H9 (cell line): ENCODE results near the gene PAK1IP1. TPM values are rescaled to one million over a fixed set of nuclear protein-coding genes. Genes with fewer than 3 reads are reported as not detected.

Experiments used
- DNase-seq: peaks from one replicate; pipeline ENCODE4 v3.0.0-alpha.2; 2017
- H2AFZ ChIP-seq: one replicate; pipeline ENCODE4 v1.6.1; 2013; ENCODE audit warnings: mild to moderate bottlenecking, low read length, control low read depth, moderate library complexity
- H2AK5ac ChIP-seq: 2 replicates; pipeline ENCODE4 v1.6.1; 2013; ENCODE audit warnings: low read length, control low read depth, mixed read lengths; ENCODE audit not compliant: insufficient read length
- H2BK120ac ChIP-seq: one replicate; pipeline ENCODE4 v1.6.1; 2013; ENCODE audit warnings: low read depth, mild to moderate bottlenecking, low read length, control low read depth, inconsistent platforms; ENCODE audit not compliant: poor library complexity, severe bottlenecking
- H2BK12ac ChIP-seq: 2 replicates; pipeline ENCODE4 v1.6.1; 2013; ENCODE audit warnings: low read length, control low read depth, mixed read lengths, low read depth; ENCODE audit not compliant: insufficient read length
- H2BK15ac ChIP-seq: 2 replicates; pipeline ENCODE4 v1.6.1; 2013; ENCODE audit warnings: low read depth, low read length, control low read depth
- H2BK20ac ChIP-seq: one replicate; pipeline ENCODE4 v1.6.1; 2013; ENCODE audit warnings: low read depth, mild to moderate bottlenecking, low read length, control low read depth, inconsistent platforms; ENCODE audit not compliant: poor library complexity, severe bottlenecking
- H2BK5ac ChIP-seq: 2 replicates; pipeline ENCODE4 v1.6.1; 2013; ENCODE audit warnings: low read length, control low read depth, mixed read lengths; ENCODE audit not compliant: insufficient read length
- H3K14ac ChIP-seq: 2 replicates; pipeline ENCODE4 v1.6.1; 2013; ENCODE audit warnings: low read length, control low read depth; ENCODE audit not compliant: insufficient read depth
- H3K18ac ChIP-seq: 2 replicates; pipeline ENCODE4 v1.6.1; 2013; ENCODE audit warnings: low read depth, mild to moderate bottlenecking, mixed read lengths, low read length, control low read depth; ENCODE audit not compliant: insufficient read length
- H3K23ac ChIP-seq: 2 replicates; pipeline ENCODE4 v1.6.1; 2013; ENCODE audit warnings: low read length, control low read depth, mixed read lengths, low read depth; ENCODE audit not compliant: insufficient read length
- H3K23me2 ChIP-seq: 2 replicates; pipeline ENCODE4 v1.6.1; 2013; ENCODE audit warnings: low read depth, mild to moderate bottlenecking, mixed read lengths, low read length, control low read depth; ENCODE audit not compliant: insufficient read length, poor library complexity, severe bottlenecking
- H3K27ac ChIP-seq: 2 replicates; pipeline ENCODE4 v1.5.1; 2013; ENCODE audit warnings: low read length, control low read depth, mixed read lengths, low read depth; ENCODE audit not compliant: insufficient read length
- H3K27me3 ChIP-seq: 2 replicates; pipeline ENCODE4 v1.6.1; 2013; ENCODE audit warnings: low read length, control low read depth, inconsistent platforms; ENCODE audit not compliant: insufficient read depth
- H3K4ac ChIP-seq: 2 replicates; pipeline ENCODE4 v1.6.1; 2013; ENCODE audit warnings: low read depth, mild to moderate bottlenecking, control low read depth, inconsistent platforms, low read length, moderate library complexity
- H3K4me1 ChIP-seq: 2 replicates; pipeline ENCODE4 v1.6.1; 2013; ENCODE audit warnings: low read length, control low read depth, inconsistent platforms; ENCODE audit not compliant: insufficient read depth
- H3K4me2 ChIP-seq: 2 replicates; pipeline ENCODE4 v1.6.1; 2013; ENCODE audit warnings: low read length, control low read depth, mixed read lengths; ENCODE audit not compliant: insufficient read length, insufficient read depth
- H3K56ac ChIP-seq: 2 replicates; pipeline ENCODE4 v1.6.1; 2013; ENCODE audit warnings: low read depth, mild to moderate bottlenecking, mixed read lengths, low read length, control low read depth; ENCODE audit not compliant: insufficient read length
- H3K79me1 ChIP-seq: 2 replicates; pipeline ENCODE4 v1.6.1; 2013; ENCODE audit warnings: low read depth, mild to moderate bottlenecking, moderate library complexity, low read length, control low read depth, inconsistent platforms; ENCODE audit not compliant: insufficient read depth, poor library complexity, severe bottlenecking
- H3K79me2 ChIP-seq: 2 replicates; pipeline ENCODE4 v1.6.1; 2013; ENCODE audit warnings: low read length, control low read depth, inconsistent platforms; ENCODE audit not compliant: insufficient read depth
- H3K9ac ChIP-seq: 2 replicates; pipeline ENCODE4 v1.6.1; 2013; ENCODE audit warnings: low read length, control low read depth, mixed read lengths; ENCODE audit not compliant: insufficient read length; ENCODE audit errors: extremely low read depth
- H3K9me3 ChIP-seq: one replicate; pipeline ENCODE4 v1.6.1; 2013; ENCODE audit warnings: low read depth, low read length, inconsistent platforms; ENCODE audit not compliant: control insufficient read depth
- H3T11ph ChIP-seq: one replicate; pipeline ENCODE4 v1.6.1; 2013; ENCODE audit warnings: mild to moderate bottlenecking, low read length, control low read depth, inconsistent platforms
- H4K20me1 ChIP-seq: one replicate; pipeline ENCODE4 v1.6.1; 2013; ENCODE audit not compliant: control insufficient read depth, insufficient read length, insufficient read depth
- H4K5ac ChIP-seq: 2 replicates; pipeline ENCODE4 v1.6.1; 2013; ENCODE audit warnings: low read depth, mild to moderate bottlenecking, mixed read lengths, low read length, control low read depth; ENCODE audit not compliant: insufficient read length
- H4K8ac ChIP-seq: replicated peaks from 2 replicates; pipeline ENCODE4 v1.6.1; 2013; ENCODE audit warnings: low read length, control low read depth, mixed read lengths, low read depth; ENCODE audit not compliant: insufficient read length
- H4K91ac ChIP-seq: 2 replicates; pipeline ENCODE4 v1.6.1; 2013; ENCODE audit warnings: low read depth, mild to moderate bottlenecking, moderate library complexity, mixed read lengths, low read length, control low read depth; ENCODE audit not compliant: insufficient read length
- H3K27ac Mint-ChIP-seq, 3 experiments: 2 replicates in 2 of 3; 3 replicates in 1 of 3; pipeline ENCODE4 v1.8.0; 2020 to 2021; ENCODE audit warnings: mixed read lengths in 3 of 3, mild to moderate bottlenecking in 1 of 3, moderate library complexity in 1 of 3
- H3K27me3 Mint-ChIP-seq: 2 replicates; pipeline ENCODE4 v1.8.0; 2021; ENCODE audit warnings: low read depth, mild to moderate bottlenecking, moderate library complexity, mixed read lengths
- H3K36me3 Mint-ChIP-seq, 3 experiments: 2 replicates in 2 of 3; 3 replicates in 1 of 3; pipeline ENCODE4 v1.8.0; 2020 to 2021; ENCODE audit warnings: low read depth in 3 of 3, mixed read lengths in 3 of 3; ENCODE audit not compliant: insufficient read depth in 1 of 3
- H3K4me1 Mint-ChIP-seq, 2 experiments: 2 replicates each; pipeline ENCODE4 v1.8.0; 2020; ENCODE audit warnings: mixed read lengths in 2 of 2
- H3K4me3 Mint-ChIP-seq, 2 experiments: 2 replicates in 1 of 2; 3 replicates in 1 of 2; pipeline ENCODE4 v1.8.0; 2020 to 2021; ENCODE audit warnings: mild to moderate bottlenecking in 2 of 2, mixed read lengths in 2 of 2, moderate library complexity in 1 of 2
- H3K9me3 Mint-ChIP-seq, 2 experiments: 2 replicates in 1 of 2; 3 replicates in 1 of 2; pipeline ENCODE4 v1.8.0; 2020; ENCODE audit warnings: mild to moderate bottlenecking in 2 of 2, mixed read lengths in 2 of 2, moderate library complexity in 1 of 2
- WGBS: extraction: QIAGEN DNeasy Blood & Tissue Kit; methylation state at CpG from one replicate; pipeline ENCODE4 v1.1.7; 2013; ENCODE audit warnings: missing lambda C conversion rate, low lambda C conversion rate, mixed read lengths; ENCODE audit not compliant: insufficient read length; ENCODE audit errors: extremely low coverage; 5-methylcytosine and 5-hydroxymethylcytosine counted together
- total RNA-seq: library from RNA; stranded (reverse); gene quantifications from 2 replicates; pipeline ENCODE4 v1.2.1, GENCODE V29; 2021
- TF ChIP-seq, protein P1 (sequence below): fragments of 200-600 bp; sonication (generic); conservative IDR thresholded peaks from 3 replicates; pipeline ENCODE4 v1.8.0; 2021; ENCODE audit warnings: antibody characterized with exemption, mild to moderate bottlenecking

PAK1IP1 gene
- total RNA-seq, 1 experiment from 2014 or later = 44.8 TPM

DNA sequence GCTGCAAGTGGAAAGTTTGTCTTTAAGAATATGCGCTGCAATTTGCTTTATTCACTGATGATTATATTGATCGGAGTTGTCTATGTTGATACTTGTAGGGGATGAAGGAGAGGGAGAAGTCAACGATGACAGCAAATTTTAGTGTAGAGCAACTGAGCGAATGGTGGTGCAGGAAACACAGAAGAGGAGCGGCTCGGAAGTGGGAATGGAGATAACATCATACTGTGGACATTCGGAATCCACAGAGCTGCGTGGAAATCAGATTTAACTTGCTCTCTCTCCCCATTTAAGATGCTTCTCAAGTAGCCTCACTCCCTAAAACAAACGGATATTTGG is 52.1 kb downstream of the PAK1IP1 start:
- no peak overlapping the region for H2BK120ac ChIP-seq
- no peak for DNase-seq
- H2BK20ac ChIP-seq = no peak overlapping the region
- Mint-ChIP-seq H3K4me1 (peaks cover 23 to 33% of the 10 kb centered on the region in 2 experiments), H3K4me3 (peak overlapping the region; percentile 94 to 97), H3K27me3 (no peaks in the 10 kb centered on the region), H3K27ac (peak overlapping the region; percentile 4 to 93 (median 19); a peak in 4 of 7 replicates), H3K36me3 (peaks cover 9 to 31% (median 27%) of the 10 kb centered on the region in 3 experiments; a peak in 6 of 7 replicates), H3K9me3 (no peaks in the 10 kb centered on the region)
- no peak overlapping the region for H3K14ac ChIP-seq
- H3K79me1 ChIP-seq = peaks cover 5% of the 10 kb centered on the region
- H4K5ac ChIP-seq = no peak overlapping the region
- no peak overlapping the region for H2AK5ac ChIP-seq
- no peak overlapping the region for H4K8ac ChIP-seq
- no peak overlapping the region for H2AFZ ChIP-seq
- peaks cover 3% of the 10 kb centered on the region for H3K23me2 ChIP-seq
- no CpG with 5 or more reads among the region's 9 CpGs for WGBS
- no peak overlapping the region for H2BK12ac ChIP-seq
- no peak overlapping the region for H3T11ph ChIP-seq
- H3K4me1 ChIP-seq = peaks cover 4% of the 10 kb centered on the region
- H3K27me3 ChIP-seq = no peaks in the 10 kb centered on the region
- H2BK15ac ChIP-seq = no peak overlapping the region
- peaks cover 18% of the 10 kb centered on the region; the same call in 1 of the 2 replicates for H3K79me2 ChIP-seq
- no peaks in the 10 kb centered on the region for H3K9me3 ChIP-seq
- H3K9ac ChIP-seq = no peak overlapping the region
- no peak overlapping the region for H3K56ac ChIP-seq
- H4K91ac ChIP-seq = no peak overlapping the region
- H3K27ac ChIP-seq = no peak overlapping the region
- no peaks in the 10 kb centered on the region for H4K20me1 ChIP-seq
- H2BK5ac ChIP-seq = no peak overlapping the region
- H3K4me2 ChIP-seq = peak overlapping the region; percentile 53
- TF ChIP-seq, protein P1, sequence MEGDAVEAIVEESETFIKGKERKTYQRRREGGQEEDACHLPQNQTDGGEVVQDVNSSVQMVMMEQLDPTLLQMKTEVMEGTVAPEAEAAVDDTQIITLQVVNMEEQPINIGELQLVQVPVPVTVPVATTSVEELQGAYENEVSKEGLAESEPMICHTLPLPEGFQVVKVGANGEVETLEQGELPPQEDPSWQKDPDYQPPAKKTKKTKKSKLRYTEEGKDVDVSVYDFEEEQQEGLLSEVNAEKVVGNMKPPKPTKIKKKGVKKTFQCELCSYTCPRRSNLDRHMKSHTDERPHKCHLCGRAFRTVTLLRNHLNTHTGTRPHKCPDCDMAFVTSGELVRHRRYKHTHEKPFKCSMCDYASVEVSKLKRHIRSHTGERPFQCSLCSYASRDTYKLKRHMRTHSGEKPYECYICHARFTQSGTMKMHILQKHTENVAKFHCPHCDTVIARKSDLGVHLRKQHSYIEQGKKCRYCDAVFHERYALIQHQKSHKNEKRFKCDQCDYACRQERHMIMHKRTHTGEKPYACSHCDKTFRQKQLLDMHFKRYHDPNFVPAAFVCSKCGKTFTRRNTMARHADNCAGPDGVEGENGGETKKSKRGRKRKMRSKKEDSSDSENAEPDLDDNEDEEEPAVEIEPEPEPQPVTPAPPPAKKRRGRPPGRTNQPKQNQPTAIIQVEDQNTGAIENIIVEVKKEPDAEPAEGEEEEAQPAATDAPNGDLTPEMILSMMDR = no peak
- no peak overlapping the region for H3K4ac ChIP-seq
- H3K18ac ChIP-seq = no peak overlapping the region
- H3K23ac ChIP-seq = no peak overlapping the region
